Large intestine (tissue), 3 donors: ENCODE results near the gene TNPO3. TPM values are rescaled to one million over a fixed set of nuclear protein-coding genes. Genes with fewer than 3 reads are reported as not detected.

ENCODE experiments used
- DNase-seq, 2 donors: peaks; one replicate each; pipeline versions ENCODE4 v3.0.0 to v3.0.0-alpha.2; 2013
- H3K27ac ChIP-seq: one replicate; pipeline ENCODE4 v1.5.1; 2013; ENCODE audit warnings: low read length
- H3K27me3 ChIP-seq: 2 replicates; pipeline ENCODE4 v1.6.1; 2013; ENCODE audit warnings: low read length; ENCODE audit not compliant: control insufficient read depth, insufficient read depth
- H3K36me3 ChIP-seq: 2 replicates; pipeline ENCODE4 v1.6.1; 2013; ENCODE audit warnings: low read length; ENCODE audit not compliant: control insufficient read depth, insufficient read depth
- H3K4me1 ChIP-seq: one replicate; pipeline ENCODE4 v1.6.1; 2013; ENCODE audit warnings: low read length; ENCODE audit not compliant: control insufficient read depth, insufficient read depth
- H3K4me3 ChIP-seq: one replicate; pipeline ENCODE4 v1.5.1; 2013; ENCODE audit warnings: low read length
- H3K9me3 ChIP-seq: one replicate; pipeline ENCODE4 v1.6.1; 2013; ENCODE audit warnings: mild to moderate bottlenecking, low read depth, low read length, moderate library complexity; ENCODE audit not compliant: control insufficient read depth
- WGBS: methylation state at CpG from one replicate; pipeline ENCODE4 v1.1.5; 2013; ENCODE audit warnings: low lambda C conversion rate; ENCODE audit not compliant: insufficient coverage; 5-methylcytosine and 5-hydroxymethylcytosine counted together
- polyA plus RNA-seq: library from polyadenylated mRNA; unstranded; fragments of 120-200 nt; gene quantifications from one replicate; pipeline ENCODE4 v1.2.1, GENCODE V29; 2013

The TNPO3 gene
- polyA plus RNA-seq, 1 donor, result 32.1 TPM

DNA sequence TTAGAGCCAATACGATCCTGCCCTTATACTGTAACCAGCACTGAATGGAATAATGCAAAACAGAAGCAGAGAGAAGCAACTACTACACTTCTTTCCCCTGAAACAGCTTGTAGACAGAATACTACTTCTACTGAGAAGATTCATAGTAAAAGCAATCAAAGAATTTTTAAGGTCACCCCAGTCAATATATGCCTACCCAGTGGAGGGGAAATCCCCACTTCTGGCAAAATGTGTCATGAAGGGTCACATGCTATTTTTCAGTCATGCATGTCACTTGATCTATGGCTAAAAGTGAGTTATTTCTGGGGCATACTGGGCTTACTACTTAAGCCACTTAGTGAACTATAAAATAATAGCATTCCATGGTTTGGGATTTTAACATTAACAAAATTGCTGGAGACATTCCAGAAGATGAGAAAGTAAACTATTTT is 91.6 kb downstream of the TNPO3 start:
- Histone ChIP-seq H3K27ac (no peak overlapping the region), H3K4me3 (no peak overlapping the region), H3K36me3 (peaks cover 59% of the 10 kb centered on the region), H3K4me1 (no peaks in the 10 kb centered on the region), H3K27me3 (no peaks in the 10 kb centered on the region), H3K9me3 (no peaks in the 10 kb centered on the region)
- no peak for DNase-seq
- WGBS, result no CpG with 5 or more reads among the region's 1 CpG

DNA sequence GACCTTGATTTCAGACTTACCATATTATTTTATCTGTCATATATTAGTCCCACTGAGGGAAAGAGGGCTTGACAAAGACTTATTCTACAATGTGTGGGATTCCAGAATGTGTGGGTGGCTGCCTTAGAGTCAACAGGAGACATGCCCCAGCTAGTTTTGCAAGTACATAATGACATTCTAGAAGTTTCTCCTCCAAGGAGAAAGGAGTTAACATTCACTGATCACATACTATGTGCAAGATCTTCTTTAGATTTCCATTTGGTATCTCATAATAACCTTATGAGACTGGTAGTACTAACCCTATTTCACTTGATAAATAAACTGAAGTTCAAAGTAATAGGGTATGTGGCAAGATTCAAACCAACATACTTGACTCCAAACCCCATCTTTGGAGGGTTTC is 92.0 kb downstream of the TNPO3 start:
- Histone ChIP-seq H3K36me3 (peaks cover 59% of the 10 kb centered on the region), H3K4me1 (no peaks in the 10 kb centered on the region), H3K4me3 (no peak overlapping the region), H3K27ac (no peak overlapping the region), H3K9me3 (no peaks in the 10 kb centered on the region), H3K27me3 (no peaks in the 10 kb centered on the region)
- DNase-seq, result no peak

DNA sequence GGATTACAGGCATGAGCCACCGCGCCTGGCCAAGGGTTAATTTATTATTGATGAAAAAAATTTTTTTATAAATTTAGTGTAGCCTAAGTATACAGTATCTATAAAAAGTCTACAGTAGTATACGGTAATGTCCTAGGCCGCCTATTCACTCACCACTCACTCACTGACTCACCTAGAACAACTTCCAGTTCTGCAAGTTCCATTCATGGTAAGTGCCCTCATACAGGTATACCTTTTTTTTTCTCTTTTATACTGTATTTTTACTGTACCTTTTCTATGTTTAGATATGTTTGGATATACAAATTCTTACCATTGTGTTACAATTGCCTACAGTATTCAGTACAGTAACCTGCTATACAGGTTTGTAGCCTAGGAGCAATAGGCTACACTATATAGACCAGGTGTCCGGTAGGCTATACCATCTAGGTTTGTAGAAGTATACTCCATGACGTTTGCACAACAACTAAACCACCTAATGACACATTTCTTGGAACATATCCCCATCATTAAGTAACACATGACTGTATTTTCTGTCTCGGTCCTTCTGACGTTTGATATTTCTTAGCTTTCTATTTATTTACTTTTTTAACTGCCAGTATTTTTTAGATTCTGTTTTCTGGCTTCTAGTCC is 93.8 kb downstream of the TNPO3 start:
- Histone ChIP-seq H3K4me1 (no peaks in the 10 kb centered on the region), H3K9me3 (no peaks in the 10 kb centered on the region), H3K36me3 (peaks cover 61% of the 10 kb centered on the region), H3K27me3 (no peaks in the 10 kb centered on the region), H3K4me3 (no peak overlapping the region), H3K27ac (no peak overlapping the region)
- WGBS, result 94% methylated on average over 4 of the region's 8 CpGs
- DNase-seq, result no peak

DNA sequence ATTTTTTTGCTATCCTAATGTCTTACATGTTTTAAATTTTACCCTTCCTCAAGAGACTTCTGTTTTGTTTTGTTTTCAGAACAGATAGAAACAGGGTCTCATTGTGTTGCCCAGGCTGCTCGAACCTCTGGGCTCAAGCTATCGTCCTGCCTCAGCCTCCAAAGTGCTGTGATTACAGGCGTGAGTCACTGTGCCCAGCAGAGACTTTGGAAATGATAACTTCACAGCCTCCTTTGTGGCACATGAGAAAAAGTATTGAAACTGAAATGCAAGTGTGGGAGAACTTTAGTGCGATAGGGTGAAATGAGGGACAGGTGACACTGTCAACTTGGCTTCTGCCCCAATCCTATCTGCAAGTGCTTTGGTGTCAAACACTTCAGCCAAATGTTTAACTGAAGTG is 95.6 kb downstream of the TNPO3 start:
- Histone ChIP-seq H3K9me3 (no peaks in the 10 kb centered on the region), H3K27ac (no peak overlapping the region), H3K4me3 (no peak overlapping the region), H3K27me3 (no peaks in the 10 kb centered on the region), H3K36me3 (peaks cover 67% of the 10 kb centered on the region), H3K4me1 (no peaks in the 10 kb centered on the region)
- no CpG with 5 or more reads among the region's 4 CpGs for WGBS
- DNase-seq, result no peak

DNA sequence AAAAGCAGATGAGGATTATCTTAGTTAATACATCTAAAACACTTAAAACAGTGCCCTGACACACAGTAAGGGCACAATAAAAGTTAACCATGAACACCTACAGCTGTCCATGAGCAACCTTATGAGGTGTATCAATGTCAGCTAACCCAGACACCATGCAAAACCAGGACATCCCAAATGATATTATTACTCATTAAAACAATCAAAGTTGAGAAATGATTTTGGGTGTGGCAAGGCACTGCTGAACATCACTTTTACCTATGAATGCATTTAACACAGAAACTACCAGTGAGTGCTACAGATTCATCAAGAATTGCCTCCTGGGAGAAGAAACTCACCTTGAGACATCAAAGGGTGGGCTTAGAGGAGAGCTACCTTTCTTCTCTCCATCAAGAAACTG is 98.9 kb downstream of the TNPO3 start:
- no peak overlapping the region for H3K4me3 ChIP-seq
- peaks cover 81% of the 10 kb centered on the region for H3K36me3 ChIP-seq
- H3K27me3 ChIP-seq, result no peaks in the 10 kb centered on the region
- no peaks in the 10 kb centered on the region for H3K4me1 ChIP-seq
- no peak for DNase-seq
- H3K9me3 ChIP-seq, result no peaks in the 10 kb centered on the region
- H3K27ac ChIP-seq, result no peak overlapping the region

DNA sequence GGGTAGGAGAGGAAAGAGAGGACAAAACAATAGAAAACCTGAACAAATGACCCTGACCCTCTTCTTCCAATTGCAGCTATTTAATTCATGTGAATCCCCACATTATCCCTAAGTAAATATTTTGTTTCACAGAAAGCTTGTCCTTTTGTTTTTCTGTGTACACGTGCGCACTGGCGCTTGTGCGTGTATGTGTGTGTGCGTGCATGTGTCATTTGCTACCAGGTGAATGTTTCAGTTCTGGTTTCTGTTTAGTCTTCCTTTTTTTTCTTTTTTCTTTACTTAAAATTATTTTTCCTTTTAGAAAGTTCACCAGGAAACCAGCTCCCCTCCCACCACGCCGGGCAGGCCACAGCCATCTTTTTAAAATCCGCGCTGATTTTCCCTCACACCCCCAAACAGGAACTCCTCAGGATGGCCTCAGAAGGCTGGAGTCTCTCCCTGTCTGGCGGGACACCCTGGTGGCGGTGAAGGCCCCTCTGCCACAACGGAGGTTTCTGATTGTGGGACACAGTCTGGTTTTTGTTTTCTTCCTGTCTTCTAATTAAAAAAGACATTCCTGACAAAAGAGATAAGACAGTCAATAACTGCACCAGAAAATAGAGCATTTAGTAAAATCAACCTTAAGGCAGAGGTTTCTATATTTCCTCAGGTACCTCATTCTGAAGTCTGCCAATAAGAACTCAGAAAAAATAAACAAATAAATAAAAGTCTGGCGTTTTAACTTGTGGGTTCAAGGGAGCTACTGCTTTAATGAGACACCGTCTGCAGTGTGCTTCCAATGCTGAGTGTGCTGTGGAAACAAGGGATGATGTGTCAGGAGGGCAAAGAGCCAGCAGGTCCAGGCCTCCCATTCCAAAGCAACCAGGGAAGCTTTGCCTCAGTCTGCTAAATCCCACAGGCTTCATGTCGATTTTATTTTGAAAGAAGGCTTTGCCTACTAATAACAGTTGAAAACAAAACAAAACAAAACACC is 99.8 kb downstream of the TNPO3 start:
- H3K4me3 ChIP-seq, result no peak overlapping the region
- no peak overlapping the region for H3K27ac ChIP-seq
- H3K4me1 ChIP-seq, result no peaks in the 10 kb centered on the region
- WGBS, result 62% methylated on average over 10 of the region's 15 CpGs
- H3K36me3 ChIP-seq, result peaks cover 79% of the 10 kb centered on the region
- no peak for DNase-seq
- no peaks in the 10 kb centered on the region for H3K27me3 ChIP-seq
- no peaks in the 10 kb centered on the region for H3K9me3 ChIP-seq

DNA sequence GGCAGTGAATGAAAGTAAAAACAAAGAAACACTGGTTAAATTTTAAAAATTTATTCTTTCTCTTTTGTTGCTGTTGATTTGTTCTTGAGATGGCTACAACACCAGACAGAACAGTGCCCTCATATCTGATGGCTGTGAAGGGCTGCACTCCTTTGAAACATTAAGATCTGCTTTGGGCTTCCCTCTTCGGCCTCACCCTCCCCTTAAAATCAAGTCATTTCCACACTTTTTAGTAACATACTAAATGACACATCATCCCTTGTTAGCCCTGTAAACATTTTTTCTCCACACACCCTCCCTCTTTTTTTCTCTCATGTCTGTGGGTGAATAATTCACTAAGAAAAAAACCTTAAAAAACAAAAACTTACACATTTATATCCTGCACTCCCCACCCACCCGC is 100.8 kb downstream of the TNPO3 start:
- Histone ChIP-seq H3K27ac (no peak overlapping the region), H3K27me3 (no peaks in the 10 kb centered on the region), H3K9me3 (no peaks in the 10 kb centered on the region), H3K4me3 (no peak overlapping the region), H3K36me3 (peaks cover 69% of the 10 kb centered on the region), H3K4me1 (no peaks in the 10 kb centered on the region)
- DNase-seq, result no peak
- 86% methylated on average over 1 of the region's 2 CpGs for WGBS

DNA sequence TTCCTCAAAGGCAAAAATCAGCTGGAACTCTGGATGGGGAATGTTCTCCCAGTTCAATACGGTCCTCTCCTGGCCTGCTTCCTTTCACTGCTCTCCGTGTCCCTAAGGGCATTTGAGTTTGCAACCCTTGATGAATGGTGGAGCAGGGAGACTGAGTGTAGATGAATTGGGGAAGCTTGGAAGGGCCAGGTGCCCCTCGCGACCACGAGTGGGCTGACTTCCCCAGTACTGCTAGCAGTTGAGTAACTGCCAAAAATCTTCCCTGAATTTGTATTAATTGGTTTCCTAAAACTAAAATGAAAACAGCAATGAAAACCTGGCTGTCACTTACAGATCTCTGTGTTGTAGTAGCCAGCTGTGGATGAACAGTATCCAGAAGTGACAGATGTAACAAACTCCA is 103.6 kb downstream of the TNPO3 start:
- Histone ChIP-seq H3K27me3 (no peaks in the 10 kb centered on the region), H3K4me3 (no peak overlapping the region), H3K4me1 (no peaks in the 10 kb centered on the region), H3K36me3 (peaks cover 46% of the 10 kb centered on the region), H3K27ac (no peak overlapping the region), H3K9me3 (no peaks in the 10 kb centered on the region)
- DNase-seq, result no peak
- 80% methylated on average over 1 of the region's 5 CpGs for WGBS

DNA sequence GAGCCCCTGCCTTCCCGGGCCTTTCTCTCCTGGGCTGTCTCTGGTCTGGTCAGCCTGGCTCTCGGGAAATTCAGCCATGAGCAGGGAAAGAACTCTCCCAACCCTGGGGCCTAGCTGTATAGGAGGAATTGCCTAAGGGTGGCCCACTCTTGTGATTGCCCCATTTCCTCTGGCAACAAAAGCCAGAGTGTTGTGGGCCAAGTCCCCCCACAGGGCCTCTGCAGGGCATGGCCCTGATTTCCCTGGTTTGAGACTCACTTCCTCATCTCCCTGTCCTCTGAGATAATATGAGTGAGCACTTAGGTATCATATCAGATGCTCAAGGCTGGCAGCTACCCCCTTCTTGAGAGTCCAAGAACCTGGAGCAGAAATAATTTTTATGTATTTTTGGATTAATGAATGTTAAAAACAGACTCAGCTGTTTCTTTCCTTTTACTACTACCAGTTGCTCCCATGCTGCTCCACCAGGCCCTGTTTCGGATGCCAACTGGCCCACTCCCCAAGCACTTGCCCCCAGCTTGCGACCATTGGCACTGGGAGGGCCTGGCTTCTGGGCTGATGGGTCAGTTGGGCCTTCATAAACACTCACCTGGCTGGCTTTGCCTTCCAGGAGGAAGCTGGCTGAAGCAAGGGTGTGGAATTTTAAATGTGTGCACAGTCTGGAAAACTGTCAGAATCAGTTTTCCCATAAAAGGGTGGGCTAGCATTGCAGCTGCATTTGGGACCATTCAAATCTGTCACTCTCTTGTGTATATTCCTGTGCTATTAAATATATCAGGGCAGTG is 105.7 kb downstream of the TNPO3 start:
- H3K36me3 ChIP-seq, result peaks cover 26% of the 10 kb centered on the region
- DNase-seq, result no peak
- no CpG with 5 or more reads among the region's 4 CpGs for WGBS
- no peaks in the 10 kb centered on the region for H3K27me3 ChIP-seq
- no peaks in the 10 kb centered on the region for H3K4me1 ChIP-seq
- no peaks in the 10 kb centered on the region for H3K9me3 ChIP-seq
- H3K27ac ChIP-seq, result no peak overlapping the region
- H3K4me3 ChIP-seq, result no peak overlapping the region

DNA sequence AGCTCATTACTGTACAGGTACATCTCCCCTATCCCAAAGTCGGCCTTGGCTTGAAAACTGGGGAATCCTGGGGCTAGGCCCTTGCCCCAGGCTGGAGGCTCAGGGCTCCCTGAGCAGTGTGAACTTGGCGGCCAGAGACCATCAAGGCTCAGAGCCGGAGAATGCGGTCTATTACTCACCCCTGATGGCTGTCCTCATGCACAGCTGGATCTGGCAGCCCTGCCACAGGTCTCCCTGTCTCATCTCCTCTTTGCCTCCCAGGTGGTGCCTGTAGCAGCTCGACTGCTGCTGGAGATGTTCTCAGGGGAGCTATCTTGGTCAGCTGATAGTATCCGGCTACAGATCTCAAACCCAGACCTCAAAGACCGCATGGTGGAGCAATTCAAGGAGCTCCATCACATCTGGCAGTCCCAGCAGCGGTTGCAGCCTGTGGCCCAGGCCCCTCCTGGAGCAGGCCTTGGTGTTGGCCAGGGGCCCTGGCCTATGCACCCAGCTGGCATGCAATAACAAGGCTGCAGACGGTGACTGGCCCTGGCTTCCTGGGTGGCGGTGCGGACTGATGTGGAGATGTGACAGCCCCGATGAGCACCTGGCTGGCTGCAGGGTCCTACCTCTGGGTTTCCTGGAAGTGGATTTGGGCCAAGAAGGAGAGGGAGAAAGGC is 106.5 kb downstream of the TNPO3 start:
- Histone ChIP-seq H3K27me3 (no peaks in the 10 kb centered on the region), H3K4me1 (no peaks in the 10 kb centered on the region), H3K9me3 (no peaks in the 10 kb centered on the region), H3K36me3 (peaks cover 20% of the 10 kb centered on the region), H3K27ac (no peak overlapping the region), H3K4me3 (no peak overlapping the region)
- DNase-seq, result no peak
- no CpG with 5 or more reads among the region's 12 CpGs for WGBS
